Astrocyte (in vitro differentiated cells and primary cell): ENCODE data around the gene WDR37. TPM values are rescaled to one million over a fixed set of nuclear protein-coding genes. Genes with fewer than 3 reads are reported as not detected.

Source experiments
- DNase-seq: peaks from one replicate; pipeline ENCODE4 v3.0.0-alpha.2; 2010; ENCODE audit warnings: low read depth
- FAIRE-seq: peaks from 2 replicates; lab custom pipeline; 2011; peaks lifted over from hg19 to GRCh38; lab: Jason Lieb, UNC
- H2AFZ ChIP-seq: 2 replicates; pipeline ENCODE4 v1.6.0; 2012; ENCODE audit warnings: low read depth, low read length, inconsistent platforms
- H3K27ac ChIP-seq: 2 replicates; pipeline ENCODE4 v1.5.1; 2011; ENCODE audit warnings: low read depth, low read length, inconsistent platforms
- H3K27me3 ChIP-seq: 2 replicates; pipeline ENCODE4 v1.6.0; 2011; ENCODE audit warnings: low read length, inconsistent platforms; ENCODE audit not compliant: insufficient read depth
- H3K36me3 ChIP-seq: 2 replicates; pipeline ENCODE4 v1.5.1; 2011; ENCODE audit warnings: low read length, inconsistent platforms; ENCODE audit not compliant: insufficient read depth
- H3K4me1 ChIP-seq: 2 replicates; pipeline ENCODE4 v1.5.1; 2011; ENCODE audit warnings: low read length, inconsistent platforms; ENCODE audit not compliant: insufficient read depth
- H3K4me2 ChIP-seq: 2 replicates; pipeline ENCODE4 v1.6.0; 2012; ENCODE audit warnings: low read length, inconsistent platforms
- H3K4me3 ChIP-seq: 2 replicates; pipeline ENCODE4 v1.5.1; 2011; ENCODE audit warnings: low read depth, mild to moderate bottlenecking, low read length, inconsistent platforms; ENCODE audit not compliant: insufficient read depth
- H3K79me2 ChIP-seq: 2 replicates; pipeline ENCODE4 v1.6.0; 2012; ENCODE audit warnings: mild to moderate bottlenecking, low read length, inconsistent platforms; ENCODE audit not compliant: insufficient read depth
- H3K9ac ChIP-seq: 2 replicates; pipeline ENCODE4 v1.6.0; 2012; ENCODE audit warnings: mild to moderate bottlenecking, low read length, inconsistent platforms
- H3K9me3 ChIP-seq: 2 replicates; pipeline ENCODE4 v1.5.1; 2012; ENCODE audit warnings: low read depth, mild to moderate bottlenecking, low read length, inconsistent platforms; ENCODE audit not compliant: insufficient read depth
- H4K20me1 ChIP-seq: 2 replicates; pipeline ENCODE4 v1.6.0; 2012; ENCODE audit warnings: low read length, inconsistent platforms; ENCODE audit not compliant: insufficient read depth
- H3K27ac Mint-ChIP-seq: one replicate; pipeline ENCODE4 v1.8.0; 2021; ENCODE audit warnings: mild to moderate bottlenecking, mixed read lengths; ENCODE audit not compliant: unreplicated experiment
- H3K27me3 Mint-ChIP-seq: one replicate; pipeline ENCODE4 v1.8.0; 2021; ENCODE audit warnings: low read depth, mixed read lengths; ENCODE audit not compliant: unreplicated experiment
- H3K36me3 Mint-ChIP-seq: one replicate; pipeline ENCODE4 v1.8.0; 2021; ENCODE audit warnings: low read depth, mixed read lengths; ENCODE audit not compliant: unreplicated experiment
- H3K4me1 Mint-ChIP-seq: one replicate; pipeline ENCODE4 v1.8.0; 2021; ENCODE audit warnings: low read depth, mixed read lengths; ENCODE audit not compliant: unreplicated experiment
- H3K4me3 Mint-ChIP-seq: one replicate; pipeline ENCODE4 v1.8.0; 2021; ENCODE audit warnings: mild to moderate bottlenecking, moderate library complexity, mixed read lengths; ENCODE audit not compliant: unreplicated experiment
- H3K9me3 Mint-ChIP-seq: one replicate; pipeline ENCODE4 v1.8.0; 2021; ENCODE audit warnings: mild to moderate bottlenecking, mixed read lengths; ENCODE audit not compliant: unreplicated experiment
- EZH2 ChIP-seq: IDR thresholded peaks from 2 replicates; pipeline ENCODE4 v1.6.1; 2012; ENCODE audit warnings: mild to moderate bottlenecking, low read length, inconsistent platforms; ENCODE audit not compliant: insufficient read depth
- total RNA-seq: library from RNA; stranded (reverse); gene quantifications from 2 replicates; pipeline ENCODE4 v1.2.1, GENCODE V29; 2021
- TF ChIP-seq, protein P1 (sequence below): IDR thresholded peaks from 2 replicates; pipeline ENCODE4 v1.5.1; 2011; ENCODE audit warnings: low read depth, mild to moderate bottlenecking, inconsistent platforms, low read length, moderate library complexity; ENCODE audit not compliant: insufficient read depth

WDR37 gene
- total RNA-seq, 1 donor from 2014 or later: 22.8 TPM

GRCh38 chr10:1086787-1087186 lies 30.6 kb downstream of the WDR37 start:
- DNase-seq (no peak), FAIRE-seq (no peak)
- no peaks in the 10 kb centered on the region for H3K27me3 ChIP-seq
- H3K9me3 Mint-ChIP-seq: no peaks in the 10 kb centered on the region
- no peak overlapping the region for H3K4me2 ChIP-seq
- TF ChIP-seq, protein P1, sequence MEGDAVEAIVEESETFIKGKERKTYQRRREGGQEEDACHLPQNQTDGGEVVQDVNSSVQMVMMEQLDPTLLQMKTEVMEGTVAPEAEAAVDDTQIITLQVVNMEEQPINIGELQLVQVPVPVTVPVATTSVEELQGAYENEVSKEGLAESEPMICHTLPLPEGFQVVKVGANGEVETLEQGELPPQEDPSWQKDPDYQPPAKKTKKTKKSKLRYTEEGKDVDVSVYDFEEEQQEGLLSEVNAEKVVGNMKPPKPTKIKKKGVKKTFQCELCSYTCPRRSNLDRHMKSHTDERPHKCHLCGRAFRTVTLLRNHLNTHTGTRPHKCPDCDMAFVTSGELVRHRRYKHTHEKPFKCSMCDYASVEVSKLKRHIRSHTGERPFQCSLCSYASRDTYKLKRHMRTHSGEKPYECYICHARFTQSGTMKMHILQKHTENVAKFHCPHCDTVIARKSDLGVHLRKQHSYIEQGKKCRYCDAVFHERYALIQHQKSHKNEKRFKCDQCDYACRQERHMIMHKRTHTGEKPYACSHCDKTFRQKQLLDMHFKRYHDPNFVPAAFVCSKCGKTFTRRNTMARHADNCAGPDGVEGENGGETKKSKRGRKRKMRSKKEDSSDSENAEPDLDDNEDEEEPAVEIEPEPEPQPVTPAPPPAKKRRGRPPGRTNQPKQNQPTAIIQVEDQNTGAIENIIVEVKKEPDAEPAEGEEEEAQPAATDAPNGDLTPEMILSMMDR: no peak
- TF ChIP-seq EZH2: no peak
- no peaks in the 10 kb centered on the region for H3K9me3 ChIP-seq
- H3K4me1 Mint-ChIP-seq: no peaks in the 10 kb centered on the region
- peaks cover 66% of the 10 kb centered on the region for H3K36me3 ChIP-seq
- H4K20me1 ChIP-seq: peaks cover 39% of the 10 kb centered on the region
- H3K27me3 Mint-ChIP-seq: no peaks in the 10 kb centered on the region
- H3K4me3 ChIP-seq: no peak overlapping the region
- no peak overlapping the region for H2AFZ ChIP-seq
- H3K79me2 ChIP-seq: peaks cover 20% of the 10 kb centered on the region
- H3K9ac ChIP-seq: no peak overlapping the region
- H3K27ac Mint-ChIP-seq: no peak overlapping the region
- H3K4me1 ChIP-seq: no peaks in the 10 kb centered on the region
- H3K27ac ChIP-seq: no peak overlapping the region
- no peak overlapping the region for H3K4me3 Mint-ChIP-seq
- H3K36me3 Mint-ChIP-seq: peaks cover 37% of the 10 kb centered on the region

DNA sequence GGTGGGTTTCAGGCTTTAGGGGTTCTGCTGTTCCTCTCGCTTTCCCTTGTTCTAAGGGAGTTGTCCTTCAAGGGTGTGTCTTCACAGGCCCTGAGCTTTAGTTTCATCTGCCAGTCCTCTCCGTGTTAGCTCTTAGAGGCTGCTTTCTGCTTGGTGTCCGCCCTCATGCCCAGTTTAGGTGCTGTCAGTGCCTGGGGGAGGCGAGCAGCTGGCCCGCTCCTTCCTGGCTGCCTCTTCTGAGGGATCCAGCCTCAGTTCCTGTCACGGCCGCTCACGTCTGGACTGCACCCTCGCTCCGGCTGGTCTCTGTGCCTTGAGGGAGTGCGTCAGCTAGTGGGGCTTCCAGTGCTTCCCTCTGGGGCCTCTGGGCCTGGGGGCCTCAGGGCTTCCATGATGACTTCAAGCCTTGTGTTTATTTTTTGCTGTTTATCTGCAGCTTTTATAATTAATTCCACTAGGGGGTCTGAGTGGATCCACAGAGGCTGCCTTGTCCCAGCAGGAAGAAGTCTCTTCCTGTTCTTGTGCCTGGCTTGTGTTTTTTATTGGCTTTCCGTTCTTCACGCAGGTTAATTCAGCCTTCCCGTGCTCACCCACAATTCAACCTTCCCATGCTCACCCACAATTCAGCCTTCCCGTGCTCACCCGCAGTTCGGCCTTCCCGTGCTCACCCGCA lies 33.0 kb downstream of the WDR37 start:
- H3K27ac ChIP-seq: no peak overlapping the region
- no peaks in the 10 kb centered on the region for H3K9me3 ChIP-seq
- Mint-ChIP-seq H3K27me3 (no peaks in the 10 kb centered on the region), H3K27ac (no peak overlapping the region), H3K36me3 (peaks cover 43% of the 10 kb centered on the region), H3K9me3 (no peaks in the 10 kb centered on the region), H3K4me3 (no peak overlapping the region), H3K4me1 (peaks cover 1% of the 10 kb centered on the region)
- H3K9ac ChIP-seq: no peak overlapping the region
- FAIRE-seq: no peak
- no peak overlapping the region for H3K4me2 ChIP-seq
- no peak for DNase-seq
- TF ChIP-seq EZH2: no peak
- TF ChIP-seq, protein P1: no peak
- peaks cover 37% of the 10 kb centered on the region for H4K20me1 ChIP-seq
- H3K79me2 ChIP-seq: peaks cover 13% of the 10 kb centered on the region
- H3K4me3 ChIP-seq: no peak overlapping the region
- H3K4me1 ChIP-seq: no peaks in the 10 kb centered on the region
- H3K27me3 ChIP-seq: no peaks in the 10 kb centered on the region
- peaks cover 58% of the 10 kb centered on the region for H3K36me3 ChIP-seq
- no peak overlapping the region for H2AFZ ChIP-seq

DNA sequence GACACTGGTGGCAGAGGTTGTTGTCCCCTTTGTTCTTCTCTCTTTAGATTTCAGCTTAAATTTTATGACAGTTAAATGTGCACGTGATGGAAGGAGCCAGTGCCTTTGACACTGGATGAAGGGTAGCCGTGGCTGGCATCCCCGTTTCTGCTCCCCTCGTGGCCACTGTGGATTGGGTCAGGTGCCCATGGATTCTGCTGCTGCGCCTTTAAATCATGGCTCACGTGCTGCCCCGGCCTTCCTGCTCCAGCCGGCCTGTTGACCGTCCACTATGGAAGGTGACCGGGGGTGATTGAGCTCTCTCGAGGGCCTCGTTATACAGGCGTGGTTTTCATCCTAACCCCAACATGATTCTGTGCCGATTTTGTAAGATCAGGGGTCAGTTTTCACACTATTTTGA lies 34.5 kb downstream of the WDR37 start:
- no peaks in the 10 kb centered on the region for H3K9me3 Mint-ChIP-seq
- H3K4me2 ChIP-seq: no peak overlapping the region
- no peaks in the 10 kb centered on the region for H3K9me3 ChIP-seq
- H3K4me3 Mint-ChIP-seq: no peak overlapping the region
- peaks cover 1% of the 10 kb centered on the region for H3K4me1 Mint-ChIP-seq
- DNase-seq: no peak
- peaks cover 40% of the 10 kb centered on the region for H4K20me1 ChIP-seq
- H3K9ac ChIP-seq: no peak overlapping the region
- H3K36me3 ChIP-seq: peaks cover 50% of the 10 kb centered on the region
- H3K27ac Mint-ChIP-seq: no peak overlapping the region
- H3K36me3 Mint-ChIP-seq: peaks cover 38% of the 10 kb centered on the region
- no peak overlapping the region for H3K27ac ChIP-seq
- FAIRE-seq: no peak
- no peak for TF ChIP-seq EZH2
- TF ChIP-seq, protein P1: no peak
- no peaks in the 10 kb centered on the region for H3K27me3 ChIP-seq
- no peak overlapping the region for H2AFZ ChIP-seq
- no peaks in the 10 kb centered on the region for H3K4me1 ChIP-seq
- no peak overlapping the region for H3K4me3 ChIP-seq
- H3K79me2 ChIP-seq: peaks cover 13% of the 10 kb centered on the region
- no peaks in the 10 kb centered on the region for H3K27me3 Mint-ChIP-seq
